Subcutaneous abdominal adipose tissue (tissue), 5 donors: ENCODE measurements around the gene CACNA1G.

Experiments
- H3K27ac ChIP-seq: one replicate; pipeline ENCODE4 v1.7.0; 2013; ENCODE audit warnings: low read depth, mild to moderate bottlenecking, inconsistent platforms, low read length, moderate library complexity
- H3K27me3 ChIP-seq, 5 donors: one replicate each; pipeline ENCODE4 v1.7.0; 2013; ENCODE audit warnings: low read length in 5 of 5, inconsistent platforms in 1 of 5; ENCODE audit not compliant: control insufficient read depth in 5 of 5, insufficient read depth in 4 of 5
- H3K36me3 ChIP-seq, 5 donors: one replicate each; pipeline ENCODE4 v1.7.0; 2013; ENCODE audit warnings: low read length in 5 of 5; ENCODE audit not compliant: control insufficient read depth in 5 of 5, insufficient read depth in 5 of 5
- H3K4me1 ChIP-seq, 5 donors: one replicate each; pipeline ENCODE4 v1.7.0; 2013; ENCODE audit warnings: low read length in 5 of 5, mild to moderate bottlenecking in 3 of 5, moderate library complexity in 1 of 5; ENCODE audit not compliant: control insufficient read depth in 5 of 5, insufficient read depth in 5 of 5
- H3K4me3 ChIP-seq, 5 donors: one replicate each; pipeline ENCODE4 v1.7.0; 2013; ENCODE audit warnings: low read length in 5 of 5, low read depth in 1 of 5
- H3K9ac ChIP-seq, 5 donors: one replicate each; pipeline ENCODE4 v1.7.0; 2013; ENCODE audit warnings: low read length in 5 of 5, mild to moderate bottlenecking in 4 of 5, moderate library complexity in 3 of 5
- H3K9me3 ChIP-seq, 5 donors: one replicate each; pipeline ENCODE4 v1.7.0; 2013; ENCODE audit warnings: low read length in 5 of 5; ENCODE audit not compliant: control insufficient read depth in 5 of 5
- donor health status: healthy.
- donor health status: healthy.
- donor health status: healthy.
- donor health status: healthy.
- donor health status: healthy.

The CACNA1G gene

GRCh38 chr17:50618300-50618699 is 57.8 kb downstream of the CACNA1G start:
- Histone ChIP-seq H3K36me3 (no peaks in the 10 kb centered on the region), H3K4me3 (no peak overlapping the region), H3K9ac (no peak overlapping the region), H3K4me1 (peaks cover 0 to 13% (median 2%) of the 10 kb centered on the region in 5 donors), H3K9me3 (no peaks in the 10 kb centered on the region), H3K27ac (no peak overlapping the region), H3K27me3 (peaks cover 0 to 4% (median 2%) of the 10 kb centered on the region in 5 donors)

- no peak overlapping the region for H3K4me3 ChIP-seq
- H3K9ac ChIP-seq, result no peak overlapping the region
- peaks cover 0 to 4% (median 2%) of the 10 kb centered on the region in 5 donors for H3K27me3 ChIP-seq
- no peak overlapping the region for H3K27ac ChIP-seq
- H3K36me3 ChIP-seq, result no peaks in the 10 kb centered on the region
- H3K9me3 ChIP-seq, result no peaks in the 10 kb centered on the region
- H3K4me1 ChIP-seq, result peaks cover 0 to 13% (median under 1%) of the 10 kb centered on the region in 5 donors
Observed at GRCh38 chr17:50618941-50619340, 58.4 kb downstream of the CACNA1G start.

- H3K27ac ChIP-seq, result no peak overlapping the region
- H3K36me3 ChIP-seq, result no peaks in the 10 kb centered on the region
- peaks cover 0 to 5% (median 2%) of the 10 kb centered on the region in 5 donors for H3K27me3 ChIP-seq
- H3K9me3 ChIP-seq, result no peaks in the 10 kb centered on the region
- H3K4me3 ChIP-seq, result no peak overlapping the region
- peaks cover 0 to 15% (median 0%) of the 10 kb centered on the region in 5 donors for H3K4me1 ChIP-seq
- H3K9ac ChIP-seq, result no peak overlapping the region
Observed at GRCh38 chr17:50619489-50619888, 59.0 kb downstream of the CACNA1G start.

- H3K36me3 ChIP-seq, result no peaks in the 10 kb centered on the region
- H3K4me3 ChIP-seq, result no peak overlapping the region
- H3K4me1 ChIP-seq, result peaks cover 0 to 19% (median 1%) of the 10 kb centered on the region in 5 donors
- no peak overlapping the region for H3K27ac ChIP-seq
- H3K9ac ChIP-seq, result no peak overlapping the region
- no peaks in the 10 kb centered on the region for H3K9me3 ChIP-seq
- peaks cover 0 to 5% (median 2%) of the 10 kb centered on the region in 5 donors for H3K27me3 ChIP-seq
Observed at GRCh38 chr17:50620237-50620636, 59.7 kb downstream of the CACNA1G start.

- no peak overlapping the region for H3K27ac ChIP-seq
- no peaks in the 10 kb centered on the region for H3K36me3 ChIP-seq
- no peak overlapping the region for H3K4me3 ChIP-seq
- no peak overlapping the region for H3K9ac ChIP-seq
- no peaks in the 10 kb centered on the region for H3K9me3 ChIP-seq
- H3K27me3 ChIP-seq, result peaks cover 0 to 5% (median 2%) of the 10 kb centered on the region in 5 donors
- H3K4me1 ChIP-seq, result peaks cover 2 to 25% (median 7%) of the 10 kb centered on the region in 5 donors
Observed at GRCh38 chr17:50620858-50621257, 60.3 kb downstream of the CACNA1G start.

- H3K27ac ChIP-seq, result no peak overlapping the region
- peaks cover 7 to 31% (median 11%) of the 10 kb centered on the region in 5 donors for H3K4me1 ChIP-seq
- no peak overlapping the region for H3K4me3 ChIP-seq
- H3K9ac ChIP-seq, result no peak overlapping the region
- peaks cover 0 to 5% (median 2%) of the 10 kb centered on the region in 5 donors for H3K27me3 ChIP-seq
- no peaks in the 10 kb centered on the region for H3K36me3 ChIP-seq
- H3K9me3 ChIP-seq, result no peaks in the 10 kb centered on the region
Observed at GRCh38 chr17:50621574-50622031, 61.1 kb downstream of the CACNA1G start.

GRCh38 chr17:50624321-50624934 is 63.9 kb downstream of the CACNA1G start:
- no peaks in the 10 kb centered on the region for H3K36me3 ChIP-seq
- H3K9me3 ChIP-seq, result no peaks in the 10 kb centered on the region
- H3K4me3 ChIP-seq, result no peak overlapping the region
- peaks cover 0 to 11% (median 10%) of the 10 kb centered on the region in 5 donors for H3K27me3 ChIP-seq
- peaks cover 7 to 24% (median 11%) of the 10 kb centered on the region in 5 donors for H3K4me1 ChIP-seq
- no peak overlapping the region for H3K9ac ChIP-seq
- H3K27ac ChIP-seq, result no peak overlapping the region

- Histone ChIP-seq H3K9ac (no peak overlapping the region), H3K27ac (no peak overlapping the region), H3K4me1 (peaks cover 7 to 24% (median 12%) of the 10 kb centered on the region in 5 donors), H3K9me3 (no peaks in the 10 kb centered on the region), H3K27me3 (peaks cover 0 to 14% (median 10%) of the 10 kb centered on the region in 5 donors), H3K4me3 (no peak overlapping the region), H3K36me3 (no peaks in the 10 kb centered on the region)
Observed at GRCh38 chr17:50625032-50625871, 64.7 kb downstream of the CACNA1G start.

GRCh38 chr17:50626037-50626574 is 65.6 kb downstream of the CACNA1G start:
- H3K27ac ChIP-seq, result no peak overlapping the region

More at GRCh38 chr17:50626037-50626574, 65.6 kb downstream of the CACNA1G start:
- Histone ChIP-seq H3K9me3 (no peaks in the 10 kb centered on the region), H3K36me3 (no peaks in the 10 kb centered on the region), H3K4me3 (no peak overlapping the region), H3K27me3 (peaks cover 0 to 16% (median 10%) of the 10 kb centered on the region in 5 donors), H3K4me1 (peaks cover 7 to 30% (median 14%) of the 10 kb centered on the region in 5 donors), H3K9ac (no peak overlapping the region)
